SKM-1 treated with dmso at 0.1 percent for 144 hours (cell line): ENCODE data around the gene NUMBL.

Source experiments
- DNase-seq: peaks from one replicate; lab custom pipeline; 2025; ENCODE audit not compliant: unreplicated experiment; lab: John Stamatoyannopoulos, UW

NUMBL gene

DNA sequence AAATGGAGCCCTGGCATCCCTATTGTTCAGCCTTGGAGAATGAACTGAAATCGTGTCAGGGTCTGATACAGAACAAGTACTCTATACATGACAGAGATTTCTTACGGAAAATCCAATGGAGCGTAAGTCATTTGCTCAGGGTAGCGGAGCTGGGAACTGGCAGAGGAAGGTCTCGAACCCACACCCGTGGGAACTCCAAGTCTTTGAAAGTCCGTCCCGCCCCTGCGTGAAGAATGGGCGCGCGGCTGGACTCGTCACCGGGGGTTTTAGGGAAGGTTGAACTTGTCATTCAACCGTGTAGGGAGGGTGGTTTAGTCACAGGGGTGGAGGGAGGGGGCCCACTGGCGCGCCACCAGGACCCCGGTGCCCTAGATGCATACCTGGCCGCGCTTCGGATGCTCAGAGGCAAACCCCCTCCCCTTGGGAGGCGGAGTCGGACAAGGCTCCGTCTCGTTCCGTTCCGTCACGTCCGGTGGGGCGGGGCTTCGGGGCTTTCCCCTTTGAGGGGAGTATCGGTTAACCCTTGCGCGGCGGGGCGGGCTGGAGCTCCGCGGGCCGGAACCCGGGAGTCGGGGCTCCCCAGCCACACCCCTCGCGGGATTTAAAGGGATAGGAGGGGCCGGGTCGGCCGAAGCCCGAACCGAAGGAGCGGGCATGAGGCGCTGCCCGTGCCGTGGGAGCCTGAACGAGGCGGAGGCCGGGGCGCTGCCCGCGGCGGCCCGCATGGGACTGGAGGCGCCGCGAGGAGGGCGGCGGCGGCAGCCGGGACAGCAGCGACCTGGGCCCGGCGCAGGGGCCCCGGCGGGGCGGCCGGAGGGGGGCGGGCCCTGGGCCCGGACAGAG lies 26.3 kb upstream of the NUMBL start, which contains the start of the genes COQ8B and ITPKC:
COQ8B (minus strand) TSS at position 405 of the 843 bp plus-strand sequence. CDS start 2,254 bp downstream, outside the sequence.
ITPKC (plus strand) TSS at position 631 of the 843 bp plus-strand sequence; CDS start at position 655, 24 bp downstream.
- peak; percentile 88 for DNase-seq

DNA sequence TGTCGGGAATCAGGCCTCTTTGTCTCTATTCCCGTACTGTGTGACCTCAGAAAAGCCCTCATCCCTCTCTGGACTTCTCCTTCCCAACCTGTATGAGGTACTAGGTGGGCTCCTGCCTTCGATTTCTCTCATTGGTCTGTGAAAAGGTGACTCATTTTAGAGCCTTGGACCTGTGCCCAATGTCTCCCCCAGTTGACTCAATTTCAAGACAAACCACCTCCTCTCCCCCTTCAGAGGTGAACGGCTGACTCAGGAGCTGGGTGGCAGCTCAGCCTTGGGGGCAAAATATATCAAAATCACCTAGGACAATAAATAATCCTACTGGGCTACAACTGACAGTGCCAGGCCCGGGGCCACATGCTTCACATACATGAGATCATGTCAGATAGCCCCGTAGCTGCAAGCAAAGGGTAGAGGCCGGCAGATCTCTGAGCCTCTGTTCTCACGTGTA lies 25.6 kb upstream of the NUMBL start:
- no peak for DNase-seq

DNA sequence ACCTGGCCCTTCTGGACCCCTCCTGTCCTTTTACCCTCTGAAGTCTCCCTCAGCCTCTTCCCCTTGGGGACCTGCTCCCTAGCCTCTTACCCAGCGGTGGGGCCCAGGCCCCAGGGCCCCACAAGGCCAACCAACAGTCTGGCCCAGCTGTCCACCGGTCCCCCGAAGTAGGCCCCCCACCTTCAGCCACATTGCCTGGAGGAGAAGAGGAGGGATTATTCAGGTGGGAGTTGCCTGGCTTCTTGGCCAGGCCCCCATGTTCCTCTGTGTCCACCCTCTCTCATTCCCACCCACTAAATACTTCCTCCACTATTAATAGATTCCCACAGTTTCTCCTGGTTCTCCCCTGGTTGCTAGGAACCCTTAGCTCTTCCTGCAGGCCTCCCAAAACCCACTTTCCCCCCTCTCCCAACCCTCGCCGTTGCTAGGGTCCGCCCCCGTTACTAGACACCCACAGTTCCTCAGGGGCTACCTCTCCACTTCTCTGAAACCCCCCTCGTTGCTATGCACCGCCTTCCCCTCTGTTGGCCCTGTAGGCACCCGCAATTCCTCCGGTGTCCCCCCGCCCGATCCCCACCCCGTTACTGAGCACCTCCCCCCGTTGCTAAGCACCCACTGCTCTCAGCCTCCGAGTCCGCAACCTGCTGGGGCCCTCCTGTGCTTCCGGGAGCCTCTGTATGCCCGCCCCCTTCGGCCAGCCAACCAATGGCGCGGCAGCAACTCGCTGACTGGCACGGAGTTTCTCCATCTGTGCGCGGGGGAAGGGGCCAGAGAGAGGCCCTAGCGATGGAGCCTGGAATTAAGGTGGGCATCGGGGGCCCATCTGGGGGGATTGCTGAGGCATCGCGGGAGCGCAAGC lies 24.2 kb upstream of the NUMBL start:
- peak; percentile 83 for DNase-seq

DNA sequence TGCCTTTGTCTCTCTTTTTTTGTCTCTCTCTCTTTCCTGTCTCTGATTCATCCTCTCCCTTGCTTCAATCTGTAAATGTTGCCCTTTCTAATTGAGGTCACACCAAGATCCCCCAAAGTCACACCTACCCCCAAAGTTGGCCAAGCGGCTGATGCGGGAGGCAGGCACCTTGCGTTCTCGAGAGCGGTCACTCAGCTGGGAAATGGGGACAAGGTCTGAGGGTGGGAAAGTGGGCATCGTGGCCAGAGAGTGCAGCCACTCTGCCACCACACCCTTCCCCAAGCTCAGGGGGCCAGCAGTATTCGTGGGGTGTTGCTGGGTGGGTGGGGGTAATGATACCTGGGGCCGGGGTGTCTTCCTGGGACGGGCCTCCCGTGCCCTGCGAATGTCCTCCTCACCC lies 23.5 kb upstream of the NUMBL start:
- DNase-seq = no peak

DNA sequence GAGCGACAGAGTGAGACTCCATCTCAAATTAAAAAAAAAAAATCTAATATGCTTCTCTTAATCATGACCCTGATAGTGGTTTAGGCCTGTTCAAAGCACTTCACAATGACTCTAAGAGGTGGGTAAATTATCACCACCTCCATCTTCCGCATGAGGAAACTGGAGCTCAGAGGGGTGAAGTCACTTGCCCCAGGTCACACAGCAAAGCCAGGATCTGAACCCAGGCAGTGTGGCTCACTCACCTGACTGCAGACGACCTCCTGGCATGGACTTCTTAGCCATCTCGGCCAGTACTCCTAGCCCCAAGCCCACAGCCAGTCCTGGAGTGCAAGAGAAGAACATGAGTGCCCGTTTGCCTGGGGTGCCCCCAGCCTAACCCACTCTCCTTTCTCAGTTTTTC lies 19.4 kb upstream of the NUMBL start:
- no peak for DNase-seq

DNA sequence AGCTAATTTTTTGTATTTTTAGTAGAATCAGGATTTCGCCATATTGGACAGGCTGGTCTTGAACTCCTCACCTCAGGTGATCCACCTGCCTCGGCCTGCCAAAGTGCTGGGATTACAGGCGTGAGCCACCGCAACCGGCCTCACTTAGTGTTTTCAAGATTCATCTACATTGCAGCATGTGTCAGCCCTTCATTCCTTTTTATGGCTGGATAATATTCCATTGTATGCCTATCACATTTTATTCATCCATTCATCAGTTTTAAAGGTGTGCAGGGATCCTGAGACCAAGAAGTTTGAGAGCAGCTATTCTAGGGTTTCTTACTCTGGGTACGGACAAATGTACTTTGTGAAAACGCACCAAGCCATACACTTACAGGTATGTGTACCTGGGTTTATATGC lies 17.2 kb upstream of the NUMBL start:
- no peak for DNase-seq

DNA sequence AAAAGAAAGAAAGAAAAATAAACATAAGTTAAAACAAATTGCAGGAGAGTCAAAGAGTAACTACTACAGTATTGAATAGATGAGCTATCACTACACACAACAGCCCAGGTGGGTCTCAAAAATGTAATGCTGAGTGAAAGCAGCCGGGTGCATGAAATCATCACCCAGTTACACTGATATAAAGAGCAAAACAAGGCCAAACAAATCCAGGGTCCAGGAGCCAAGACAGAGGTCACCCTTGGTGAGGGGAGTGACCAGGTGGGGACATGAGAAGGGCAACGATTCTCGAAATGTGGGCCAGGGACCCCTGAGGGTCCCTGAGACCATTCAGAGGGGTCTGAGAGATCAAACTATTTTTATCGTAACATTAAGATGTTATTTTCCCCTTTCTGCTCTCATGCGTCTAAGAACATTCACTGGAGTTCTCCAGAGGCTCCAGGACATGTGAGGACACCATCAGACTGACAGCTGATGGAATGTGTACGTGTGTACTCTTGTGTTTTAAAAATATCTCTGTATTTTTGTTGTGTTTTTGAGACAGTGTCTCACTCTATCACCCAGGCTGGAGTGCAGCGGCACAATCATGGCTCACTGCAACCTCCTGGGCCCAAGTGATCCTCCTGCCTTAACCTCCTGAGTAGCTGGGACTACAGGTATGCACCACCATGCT lies 15.6 kb upstream of the NUMBL start:
- DNase-seq = no peak

DNA sequence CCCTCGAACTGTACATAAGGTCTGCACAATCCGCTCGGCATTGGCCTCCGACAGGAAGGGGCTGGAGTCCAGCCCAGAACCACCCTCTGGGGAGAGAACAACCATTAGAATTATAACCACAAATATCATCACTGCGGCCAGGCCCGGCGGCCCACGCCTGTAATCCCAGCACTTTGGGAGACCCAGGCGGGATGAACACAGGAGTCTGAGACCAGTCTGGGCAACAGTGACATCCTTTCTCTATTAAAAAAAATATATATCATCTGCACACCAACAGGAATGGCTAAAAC lies 14.9 kb upstream of the NUMBL start:
- DNase-seq = no peak

DNA sequence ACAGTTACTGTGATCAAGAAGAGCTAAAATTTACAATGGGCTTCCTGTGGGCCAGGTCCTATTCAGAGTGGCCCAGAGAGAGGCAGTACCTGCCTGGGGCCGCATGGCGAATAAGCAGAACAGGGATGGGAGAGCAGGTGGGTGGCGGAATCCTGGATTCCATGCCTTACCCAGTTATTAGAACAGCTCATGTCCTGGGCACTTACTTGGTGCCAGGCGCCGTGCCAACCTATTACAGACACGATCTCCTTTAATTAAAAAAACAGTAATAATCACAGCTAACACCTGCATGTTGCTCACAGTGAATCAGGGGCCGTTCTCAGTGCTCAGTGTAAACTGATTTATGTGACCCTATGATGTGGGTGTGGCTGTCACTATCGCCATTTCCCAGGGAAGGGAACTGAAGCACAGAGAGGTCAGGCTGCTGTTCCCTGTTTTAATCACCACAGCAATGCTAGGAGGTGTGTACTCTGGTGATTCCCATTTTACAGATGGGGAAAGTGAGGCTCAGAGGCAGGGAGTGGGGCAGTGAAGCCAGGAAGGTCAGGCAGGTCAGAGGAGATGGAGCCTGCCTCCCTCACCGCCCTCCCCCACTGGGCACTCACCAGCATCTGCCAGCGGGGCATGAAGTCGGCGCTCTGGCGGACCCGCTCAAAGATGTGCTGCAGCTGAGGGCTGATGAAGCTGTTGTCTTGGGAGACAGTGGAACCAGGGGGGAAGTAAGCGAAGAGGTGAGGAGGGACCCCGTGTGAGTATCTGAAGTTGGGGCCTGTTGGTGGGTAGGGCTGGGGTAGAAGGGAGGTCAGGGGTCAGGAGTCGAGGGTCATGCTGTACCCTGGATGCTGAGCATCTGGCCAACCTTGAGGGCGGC lies 14.3 kb upstream of the NUMBL start:
- DNase-seq = no peak

DNA sequence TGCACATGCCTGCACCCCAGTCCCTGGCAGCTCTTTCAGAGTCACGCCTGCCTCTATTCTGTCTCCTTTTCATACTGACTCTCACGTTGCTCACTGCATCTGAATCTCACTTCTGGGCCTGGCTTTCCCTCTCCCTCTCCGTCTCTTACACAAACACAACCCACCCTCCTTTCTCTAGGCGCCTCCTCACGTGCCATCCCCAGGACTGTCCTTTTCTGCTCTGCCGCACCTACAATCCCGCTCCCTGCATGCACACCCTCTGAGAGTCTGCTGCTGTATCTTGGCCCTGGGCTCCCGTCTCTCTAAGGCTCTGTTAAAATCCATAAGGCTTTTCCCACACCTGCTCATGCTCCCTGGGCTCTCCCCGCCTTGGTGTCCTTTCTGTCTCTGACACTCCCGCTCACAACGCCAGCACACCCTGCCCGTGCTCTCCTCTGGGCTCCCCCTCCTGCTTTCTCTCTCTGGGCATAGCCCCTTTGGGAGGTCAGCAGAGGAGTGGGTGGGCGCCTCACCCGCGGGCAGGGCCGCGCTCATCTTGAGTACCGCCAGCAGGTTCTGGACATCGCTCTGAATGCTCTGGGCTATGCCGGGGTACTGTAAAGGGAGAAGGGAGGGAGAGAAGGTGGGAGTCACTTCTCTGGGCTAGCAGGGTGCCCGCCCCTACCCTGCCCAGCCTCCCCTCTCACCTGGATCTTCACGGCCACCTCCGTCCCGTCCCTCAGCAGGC lies 12.7 kb upstream of the NUMBL start:
- no peak for DNase-seq

DNA sequence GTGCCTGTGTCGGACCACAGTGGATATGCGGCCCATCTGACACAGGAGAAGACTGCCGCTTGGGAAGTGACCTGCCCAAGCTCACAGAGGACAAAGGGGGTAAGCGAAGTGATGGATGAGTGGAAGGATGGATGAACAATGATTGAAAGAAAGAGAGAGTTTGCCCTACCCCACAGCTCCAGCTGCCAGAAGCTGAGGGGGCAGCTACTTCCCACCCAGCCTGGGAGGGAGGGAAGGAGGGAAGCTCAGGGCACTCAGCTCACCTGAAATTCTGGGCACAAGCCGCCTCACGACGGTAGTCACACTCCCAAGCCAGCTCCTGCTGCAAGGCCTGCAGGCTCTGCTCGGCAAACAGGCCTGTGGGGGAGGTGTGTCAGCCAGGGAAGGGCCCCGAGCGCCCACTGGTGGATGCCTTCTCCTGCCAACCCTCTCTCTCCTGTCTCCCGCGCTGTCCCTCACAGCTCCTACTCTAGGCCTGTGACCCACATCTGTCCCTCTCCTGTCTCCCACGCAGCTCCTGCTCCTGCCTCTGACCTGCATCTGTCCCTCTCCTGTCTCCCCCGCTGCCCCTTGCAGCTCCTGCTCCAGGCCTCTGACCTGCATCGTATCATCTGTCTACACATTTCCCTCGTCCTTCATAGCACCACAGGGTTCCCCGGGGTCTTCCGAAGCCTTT lies 12.0 kb upstream of the NUMBL start:
- DNase-seq = no peak

DNA sequence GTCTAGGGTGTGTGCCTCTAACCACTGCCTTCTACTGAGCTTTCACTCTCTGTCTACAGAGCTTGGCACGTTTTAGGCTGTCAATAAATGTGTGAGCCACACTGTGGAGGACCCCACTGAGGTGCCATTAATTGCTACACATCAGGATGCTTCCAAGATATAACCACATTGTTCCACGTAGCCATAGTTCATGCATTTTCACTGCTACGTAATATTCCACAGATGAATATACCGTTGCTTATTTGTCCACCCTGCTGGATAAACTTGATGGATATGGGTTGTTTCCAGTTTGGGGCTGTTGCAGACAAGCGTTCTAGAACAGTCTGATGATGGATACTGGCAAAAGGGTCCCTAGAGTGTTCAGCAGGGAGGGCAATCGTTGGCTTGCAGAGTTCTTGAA lies 11.3 kb upstream of the NUMBL start:
- DNase-seq = no peak

DNA sequence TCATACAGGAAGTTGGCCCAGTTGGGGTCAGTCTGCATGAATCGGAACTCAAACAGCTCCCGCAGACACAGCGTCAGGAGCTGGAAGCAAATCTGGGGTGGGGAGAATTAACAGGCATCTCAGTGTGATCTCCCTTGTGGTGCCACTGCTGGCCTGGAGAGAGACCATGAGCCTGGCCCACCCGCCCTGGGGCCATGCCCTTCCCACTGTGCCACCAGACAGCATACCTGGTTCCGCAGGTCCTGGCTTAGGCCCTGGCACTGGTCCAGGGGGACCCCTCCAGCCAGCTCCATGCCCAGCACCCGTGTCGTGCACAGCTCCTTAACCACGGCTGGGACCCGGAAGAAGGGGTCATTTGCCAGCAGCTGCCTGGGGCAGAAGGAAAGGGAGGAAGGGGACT lies 9.6 kb upstream of the NUMBL start:
- no peak for DNase-seq

DNA sequence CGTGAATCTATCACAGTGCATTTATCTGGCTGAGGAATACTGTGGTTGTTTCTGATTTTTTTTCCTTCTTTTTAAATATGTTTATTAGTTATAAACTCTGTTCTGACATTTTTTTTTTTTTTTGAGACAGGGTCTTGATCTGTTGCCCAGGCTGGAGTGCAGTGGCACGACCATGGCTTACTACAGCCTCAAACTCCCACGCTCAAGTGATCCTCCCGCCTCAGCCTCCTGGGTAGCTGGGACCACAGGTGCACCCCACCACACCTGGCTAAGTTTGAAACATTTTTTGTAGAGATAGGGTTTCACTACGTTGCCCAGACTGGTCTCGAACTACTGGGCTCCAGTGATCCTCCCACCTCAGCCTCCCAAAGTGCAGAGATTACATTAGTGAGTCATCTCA lies 6.6 kb upstream of the NUMBL start:
- no peak for DNase-seq

DNA sequence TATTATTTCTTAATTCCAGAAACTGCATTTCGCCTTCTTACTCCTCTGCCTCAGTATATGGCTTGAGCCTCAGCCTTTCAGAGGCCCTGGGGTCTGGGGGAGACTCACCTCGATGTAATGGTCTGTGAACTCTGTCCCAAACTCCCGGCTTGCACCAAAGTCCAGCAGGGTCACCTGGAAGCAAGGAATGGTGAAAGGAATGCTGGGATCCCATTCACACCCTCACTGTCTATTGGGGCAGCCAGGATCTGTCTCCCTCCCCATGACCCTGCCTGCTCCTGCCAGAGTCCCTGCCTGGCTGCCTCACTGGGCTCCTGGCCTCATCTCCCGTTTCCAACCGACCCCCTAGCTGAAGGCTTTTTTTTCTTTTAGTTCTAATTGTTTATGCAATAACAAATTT lies 5.4 kb upstream of the NUMBL start:
- DNase-seq = no peak

DNA sequence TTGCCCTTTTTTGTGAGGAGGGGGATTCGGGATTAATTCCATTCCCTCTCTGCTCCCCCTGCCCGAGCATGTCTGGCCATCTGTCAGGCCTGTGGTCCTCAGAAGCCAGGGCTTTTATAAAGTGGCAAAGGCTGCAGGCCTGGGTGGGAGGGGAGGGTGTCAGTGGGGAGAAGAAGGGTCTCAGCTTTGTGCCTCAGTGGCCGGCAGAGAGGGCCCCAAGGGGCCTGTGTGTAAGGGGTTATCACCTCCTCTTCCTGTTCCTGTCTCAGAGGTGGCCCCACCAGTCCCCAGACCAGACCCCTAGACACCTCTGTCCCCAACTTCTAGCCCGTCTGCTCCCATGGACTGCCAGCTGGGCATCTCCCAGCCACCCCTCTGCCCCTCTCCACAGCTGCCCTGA lies 3.4 kb upstream of the NUMBL start:
- DNase-seq = no peak

DNA sequence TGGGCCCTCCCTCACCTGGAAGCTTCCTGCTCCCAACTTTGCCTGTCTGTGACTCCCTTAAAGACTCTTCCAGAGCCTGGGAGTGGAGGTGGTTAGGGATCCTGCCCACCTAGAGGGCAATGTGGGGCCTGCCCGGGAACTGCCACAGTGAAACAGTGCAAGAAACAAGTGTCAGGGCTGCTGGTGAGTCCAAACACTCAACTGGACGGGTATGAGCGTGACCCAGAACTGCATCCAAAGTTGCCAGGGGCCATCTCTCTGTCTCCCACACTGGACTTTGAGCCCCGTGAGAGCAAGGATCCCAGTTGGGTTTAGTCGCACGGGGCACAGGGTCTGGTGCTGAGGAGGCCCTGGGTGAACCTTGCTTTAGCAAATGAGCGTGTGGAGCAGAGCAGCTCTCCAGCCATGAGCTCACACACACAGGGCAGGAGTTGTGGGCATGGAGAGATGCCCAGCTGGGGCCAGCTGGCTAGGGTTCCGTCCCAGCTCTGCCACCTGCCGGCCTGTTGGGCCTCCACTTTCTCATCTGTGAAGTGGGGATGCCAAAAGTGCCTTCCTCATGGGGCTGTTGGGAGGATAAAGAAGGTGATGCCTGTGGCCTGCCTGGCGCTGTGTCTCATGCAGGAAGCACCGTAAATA lies 2.8 kb upstream of the NUMBL start:
- DNase-seq = no peak

DNA sequence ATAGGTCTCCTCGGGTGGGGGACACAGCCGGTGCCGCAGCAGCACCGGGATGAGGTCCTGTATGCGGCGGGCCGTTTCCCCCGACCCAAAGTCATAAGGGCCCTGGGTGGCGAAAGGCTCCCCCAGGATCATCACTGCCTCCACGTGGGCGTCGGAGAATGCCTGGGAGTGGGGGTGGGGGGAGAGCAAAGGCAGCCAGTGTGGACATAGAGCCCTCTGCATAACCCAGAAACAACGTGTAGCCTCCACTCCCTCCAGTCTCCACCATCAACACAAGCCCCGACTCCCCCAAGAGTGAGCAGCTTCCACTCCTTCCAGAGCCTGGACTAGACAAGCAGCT lies 1.7 kb upstream of the NUMBL start:
- no peak for DNase-seq
